GM10847 (cell line): ENCODE data around the gene CACNB3.

ENCODE experiments used
- POLR2A ChIP-seq: IDR thresholded peaks from 2 replicates; pipeline ENCODE4 v1.6.1; 2011; ENCODE audit not compliant: insufficient read length; ENCODE audit errors: extremely low read depth

CACNB3 gene

DNA sequence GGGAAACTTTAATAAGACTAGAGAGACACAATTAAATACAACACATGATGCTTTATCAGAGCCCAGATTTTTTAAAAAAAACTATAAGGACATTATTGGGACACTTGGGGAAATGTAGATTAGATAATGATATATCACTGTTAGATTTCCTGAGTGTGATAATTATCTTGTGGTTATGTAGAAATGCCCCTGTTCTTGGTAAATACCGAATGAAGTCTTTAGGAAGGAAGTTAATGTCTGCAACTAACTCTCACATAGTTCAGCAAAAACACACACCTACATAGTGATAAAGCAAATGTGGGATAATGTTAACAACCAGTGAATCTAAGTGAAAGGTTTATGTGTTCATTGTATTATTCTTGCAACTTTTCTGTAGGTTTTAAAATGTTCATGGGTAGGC, 14.6 kb upstream of the CACNB3 start:
- no peak for TF ChIP-seq POLR2A

DNA sequence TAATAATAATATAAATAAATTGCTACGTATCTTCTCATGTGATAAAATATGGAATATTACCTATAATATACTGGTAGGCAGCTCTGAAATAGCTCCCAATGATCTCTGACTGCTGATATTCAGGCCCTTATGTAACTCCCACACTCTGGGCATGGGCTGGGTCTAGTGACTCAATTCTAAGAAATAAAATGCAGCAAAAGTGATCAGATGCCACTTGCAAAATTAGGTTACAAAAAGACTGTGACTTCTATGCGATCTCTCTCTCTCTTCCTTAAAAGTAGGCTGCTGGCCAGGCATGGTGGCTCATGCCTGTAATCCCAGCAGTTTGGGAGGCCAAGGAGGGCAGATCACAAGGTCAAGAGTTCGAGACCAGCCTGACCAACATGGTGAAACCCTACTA, 10.3 kb upstream of the CACNB3 start:
- TF ChIP-seq POLR2A = no peak

DNA sequence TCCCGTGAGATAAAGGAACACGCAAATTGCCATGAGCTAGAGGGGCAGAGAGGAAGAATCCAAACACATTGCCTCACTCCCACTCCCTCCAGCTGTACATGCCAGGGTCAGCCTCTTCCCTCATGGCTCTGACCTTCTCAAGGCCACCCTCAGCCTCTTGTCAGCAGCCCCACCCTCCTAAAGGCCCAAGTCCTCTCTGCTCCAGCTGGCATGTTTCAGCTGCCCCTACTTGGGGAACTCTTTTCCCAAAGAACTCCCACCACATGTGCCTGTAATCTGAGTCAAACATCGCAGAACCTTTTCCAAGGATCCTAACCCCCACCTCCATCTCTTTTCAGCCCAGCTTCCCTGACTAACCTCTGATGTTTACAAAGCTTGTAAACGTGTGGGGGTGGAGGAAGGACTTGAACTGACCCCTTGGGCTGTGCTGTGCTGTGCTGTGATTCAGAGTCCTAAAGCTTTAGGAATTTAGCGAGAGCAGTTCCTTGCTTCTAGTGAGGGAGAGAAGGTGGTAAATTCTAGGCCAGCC, 7.3 kb upstream of the CACNB3 start:
- TF ChIP-seq POLR2A = no peak

DNA sequence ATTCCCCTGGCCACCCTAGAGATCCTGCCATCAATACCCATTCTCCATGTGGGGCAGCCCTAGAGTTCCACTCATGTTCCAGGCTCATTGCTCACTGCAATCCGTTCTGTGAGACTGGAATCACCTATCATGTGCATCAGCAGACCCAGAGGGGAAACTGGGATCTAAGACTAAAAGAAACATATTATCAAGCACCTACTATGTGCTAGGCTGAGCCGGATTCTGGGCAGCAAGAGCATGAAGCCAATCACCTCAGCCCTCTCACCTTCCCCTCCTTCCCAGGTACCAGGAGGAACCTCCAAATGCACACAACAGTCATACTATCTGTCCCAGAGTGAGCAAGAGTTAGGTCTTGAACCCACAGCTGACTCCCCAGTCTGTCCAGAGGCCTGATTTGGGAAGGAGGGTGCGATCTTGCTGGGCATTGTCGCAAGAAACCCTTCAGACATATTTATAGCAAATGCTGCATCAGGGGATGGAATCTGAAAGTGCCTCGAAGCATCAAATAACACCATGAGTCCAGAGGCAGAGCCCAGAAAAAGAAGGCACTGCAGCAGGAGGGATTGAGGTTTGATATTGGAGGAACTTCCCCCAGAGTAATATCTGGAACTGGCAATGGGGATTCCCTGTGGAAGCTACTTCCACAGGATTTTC, 6.7 kb upstream of the CACNB3 start:
- no peak for TF ChIP-seq POLR2A

DNA sequence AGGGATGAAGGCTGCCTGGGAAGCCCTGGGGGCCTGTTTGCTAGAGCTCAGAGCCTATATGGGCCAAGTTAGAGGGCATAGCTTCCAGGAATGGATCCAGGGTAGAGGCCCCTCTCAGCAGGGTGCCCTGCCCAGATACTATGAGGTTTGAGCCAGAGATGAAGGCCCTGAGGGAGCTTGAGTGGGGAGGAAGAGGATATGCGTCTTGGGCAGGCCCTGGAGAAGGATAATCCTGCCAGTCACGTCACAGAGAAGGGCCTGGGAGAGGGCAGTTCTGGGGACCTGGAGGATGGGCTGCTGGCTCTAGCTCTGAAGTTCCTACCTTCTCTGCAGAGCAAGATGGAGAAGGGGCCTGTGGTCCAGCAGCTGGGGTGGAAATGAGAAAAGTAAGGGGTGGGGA, 5.9 kb upstream of the CACNB3 start:
- TF ChIP-seq POLR2A = no peak

DNA sequence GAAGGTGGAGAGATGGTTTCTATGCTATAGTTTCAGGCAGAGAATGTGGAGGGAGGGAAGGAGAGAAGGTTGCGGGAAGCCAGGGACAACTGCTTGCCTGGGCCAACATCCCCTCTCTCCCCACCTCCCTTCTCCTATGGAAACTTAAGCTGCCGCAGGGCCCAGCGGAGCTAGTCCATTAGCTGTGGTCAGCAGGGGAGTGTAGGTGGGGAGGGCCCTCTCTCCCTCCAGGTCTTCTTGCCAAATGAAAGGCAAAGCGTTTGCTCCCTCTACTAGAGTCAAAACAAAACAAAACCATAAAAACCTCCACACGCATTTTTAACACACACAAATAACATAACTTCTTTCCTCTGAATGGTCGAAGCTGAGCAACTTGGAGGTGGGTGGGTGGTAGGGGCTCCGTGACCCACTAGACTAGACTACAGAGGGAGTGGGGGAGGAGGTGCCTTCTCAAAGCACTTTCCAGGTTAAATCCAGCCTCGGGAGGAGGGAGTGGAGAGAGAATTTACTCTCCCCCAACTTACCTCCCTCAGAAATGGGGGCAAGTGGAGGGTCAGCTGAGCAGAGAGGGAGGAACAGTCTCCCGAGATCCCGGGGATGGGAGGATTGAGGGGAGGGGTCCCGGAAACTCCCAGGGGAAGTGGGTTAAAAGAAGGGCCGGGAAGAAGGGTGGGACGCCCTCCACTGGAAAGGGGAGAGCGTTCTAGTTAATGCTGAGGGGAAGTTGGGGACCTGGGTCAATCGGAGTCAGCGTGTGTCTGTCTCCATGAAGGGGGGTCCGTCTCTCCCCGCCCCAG, 4.6 kb upstream of the CACNB3 start:
- no peak for TF ChIP-seq POLR2A

DNA sequence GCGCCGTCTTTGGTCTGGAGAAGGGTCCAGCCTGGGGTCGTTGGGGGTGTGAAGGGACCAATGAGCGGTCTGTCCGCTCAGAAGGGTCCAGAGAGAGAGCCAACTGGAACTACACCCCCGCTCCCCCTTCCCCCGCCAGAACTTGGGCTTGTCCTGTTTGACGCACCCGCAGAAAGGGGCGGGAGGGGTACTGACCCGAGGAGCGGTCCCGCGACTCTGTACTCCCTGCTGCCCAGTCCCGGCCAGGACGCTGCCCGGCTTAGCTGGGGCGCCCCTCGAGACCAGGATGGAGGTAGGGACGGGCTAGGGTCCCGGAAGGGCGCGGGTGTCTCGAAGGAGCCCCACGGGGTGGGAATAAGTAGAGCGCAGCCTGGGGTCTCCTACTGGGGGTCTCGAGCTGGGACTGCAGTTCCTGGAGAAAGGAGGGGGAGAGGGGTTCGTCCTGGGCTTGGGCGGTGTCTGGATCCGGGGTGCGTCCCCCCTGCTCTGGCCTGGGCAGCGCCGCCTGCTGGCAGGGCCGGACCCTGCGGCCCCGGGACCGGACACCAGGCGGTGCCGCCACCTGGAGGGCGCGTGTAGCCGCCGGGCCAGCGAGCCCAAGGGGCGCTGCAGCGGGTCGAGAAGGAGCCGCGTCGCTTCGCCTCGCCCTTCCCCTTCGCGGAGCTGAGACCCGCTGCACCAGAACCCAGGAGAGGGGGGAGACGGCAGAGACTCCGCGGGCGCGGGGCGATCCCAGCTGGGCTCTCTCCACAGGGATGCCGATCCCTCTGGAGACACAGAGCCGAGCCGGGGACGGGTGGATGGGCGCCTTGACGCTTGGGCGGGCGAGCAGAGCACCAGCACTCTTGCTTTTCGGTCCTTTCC, 3.8 kb upstream of the CACNB3 start:
- TF ChIP-seq POLR2A = peak; percentile 53

DNA sequence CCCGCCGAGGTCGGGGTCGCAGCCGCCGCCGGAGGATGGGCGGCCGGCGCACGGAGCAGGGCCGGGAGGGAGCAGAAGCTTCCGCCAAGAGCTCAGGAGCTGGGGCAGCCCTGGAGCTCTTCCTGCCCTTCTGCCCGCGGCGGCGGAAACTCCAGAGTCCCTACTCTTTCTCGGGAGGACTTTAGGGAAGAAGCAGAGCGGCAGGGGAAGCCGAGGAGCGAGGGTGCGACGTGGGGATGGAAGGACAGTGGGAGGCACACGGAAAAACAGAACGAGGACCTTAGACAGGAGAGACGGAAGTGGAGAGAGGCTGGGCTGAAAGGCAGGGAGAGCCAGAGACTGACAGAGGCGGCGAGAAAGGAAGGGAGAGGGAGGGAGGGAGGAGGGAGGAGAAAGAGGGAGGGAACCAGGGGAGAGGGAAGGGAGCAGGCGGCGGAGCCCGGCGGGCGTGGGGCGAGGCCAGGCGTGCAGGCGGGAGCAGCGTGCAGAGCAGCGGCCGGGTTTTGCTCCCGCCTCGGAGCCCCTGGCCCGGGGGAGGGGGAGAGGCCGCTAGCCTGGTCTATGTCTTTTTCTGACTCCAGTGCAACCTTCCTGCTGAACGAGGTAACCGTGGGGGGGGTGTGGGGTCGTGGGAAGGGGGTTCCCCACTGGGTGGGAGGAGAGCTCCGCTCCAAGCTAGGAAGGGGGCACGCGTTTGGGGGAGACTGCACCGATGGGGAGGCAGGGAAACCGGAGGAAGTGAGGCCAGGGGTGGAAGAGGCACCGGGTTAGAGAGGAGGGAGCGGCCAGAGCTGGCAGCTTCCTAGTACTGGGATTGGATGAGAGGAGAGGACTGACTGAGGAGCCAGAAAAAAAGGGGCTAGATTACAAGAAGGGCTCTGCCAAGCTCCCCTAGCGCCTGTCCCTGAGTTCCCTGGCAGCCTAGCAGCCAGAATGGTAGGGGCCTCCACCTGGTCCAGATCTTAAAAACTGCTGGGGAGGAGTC, 2.9 kb upstream of the CACNB3 start:
- no peak for TF ChIP-seq POLR2A

DNA sequence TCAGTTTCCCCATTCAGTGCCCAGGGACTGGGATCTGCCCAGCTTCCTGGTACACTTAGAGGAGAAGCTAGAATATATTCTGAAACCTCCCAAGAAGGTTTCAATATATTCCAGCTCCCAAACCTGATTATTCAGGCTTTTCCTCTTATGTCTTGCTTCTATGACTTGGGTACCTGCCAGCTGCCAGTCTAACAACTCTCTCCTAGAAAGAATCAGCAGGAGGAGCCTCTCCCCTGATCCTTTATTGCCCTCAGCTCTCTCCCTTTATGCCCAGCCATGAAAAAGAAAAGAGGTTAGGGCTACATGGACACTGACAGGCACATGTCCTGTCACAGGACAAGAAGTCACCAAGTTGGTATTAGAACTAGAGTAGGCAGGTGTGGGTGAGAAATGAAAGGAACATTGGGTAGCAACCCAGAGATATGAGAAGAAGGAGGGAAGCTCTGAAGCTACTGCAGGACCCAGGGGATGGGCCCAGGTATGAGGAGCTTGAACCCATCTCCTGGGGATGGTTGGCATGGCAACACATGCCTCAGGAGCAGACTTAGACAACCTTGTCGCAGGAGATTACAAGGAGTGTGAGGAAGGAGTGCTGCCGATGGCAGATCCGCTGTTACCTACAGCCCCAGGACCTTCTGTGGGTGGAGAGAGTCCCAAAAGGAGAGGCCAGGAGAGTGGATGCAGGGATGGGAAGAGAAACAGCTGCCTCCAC, 2.0 kb upstream of the CACNB3 start:
- TF ChIP-seq POLR2A = no peak

DNA sequence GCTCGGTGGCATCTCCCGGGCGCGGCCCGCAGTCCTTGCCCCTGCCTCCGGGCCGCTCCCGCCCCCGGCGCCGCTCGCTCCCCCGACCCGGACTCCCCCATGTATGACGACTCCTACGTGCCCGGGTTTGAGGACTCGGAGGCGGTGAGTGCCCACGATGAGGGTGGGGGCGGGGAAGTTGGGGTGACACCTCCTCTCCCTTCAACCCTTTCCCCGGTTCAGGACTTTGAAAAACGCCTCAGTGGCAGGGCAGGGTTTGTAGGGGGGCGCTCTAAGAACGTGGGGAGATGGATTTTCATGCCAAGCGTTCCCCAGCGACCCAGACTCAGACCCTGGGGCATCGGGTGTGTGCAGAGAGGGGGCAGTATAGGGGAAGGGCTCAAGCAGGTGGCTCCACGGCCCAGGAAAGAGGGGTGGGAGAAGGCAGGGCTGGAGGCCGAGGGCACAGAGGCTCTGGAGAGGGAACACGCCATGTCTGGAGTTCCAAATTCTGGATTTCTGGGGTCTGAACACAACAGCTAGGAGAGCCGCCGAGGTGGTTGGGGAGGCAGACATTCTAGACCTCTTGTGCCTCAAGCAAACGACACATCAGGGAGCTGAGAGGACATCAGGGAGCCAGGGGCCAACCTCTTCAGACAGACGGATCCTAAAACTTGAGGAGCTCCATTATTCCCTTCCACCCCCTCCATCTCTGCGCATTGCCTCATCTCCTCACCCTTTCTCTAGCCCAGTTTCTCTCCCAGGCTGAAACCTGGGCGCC, 715 bp downstream of the CACNB3 start:
- no peak for TF ChIP-seq POLR2A

DNA sequence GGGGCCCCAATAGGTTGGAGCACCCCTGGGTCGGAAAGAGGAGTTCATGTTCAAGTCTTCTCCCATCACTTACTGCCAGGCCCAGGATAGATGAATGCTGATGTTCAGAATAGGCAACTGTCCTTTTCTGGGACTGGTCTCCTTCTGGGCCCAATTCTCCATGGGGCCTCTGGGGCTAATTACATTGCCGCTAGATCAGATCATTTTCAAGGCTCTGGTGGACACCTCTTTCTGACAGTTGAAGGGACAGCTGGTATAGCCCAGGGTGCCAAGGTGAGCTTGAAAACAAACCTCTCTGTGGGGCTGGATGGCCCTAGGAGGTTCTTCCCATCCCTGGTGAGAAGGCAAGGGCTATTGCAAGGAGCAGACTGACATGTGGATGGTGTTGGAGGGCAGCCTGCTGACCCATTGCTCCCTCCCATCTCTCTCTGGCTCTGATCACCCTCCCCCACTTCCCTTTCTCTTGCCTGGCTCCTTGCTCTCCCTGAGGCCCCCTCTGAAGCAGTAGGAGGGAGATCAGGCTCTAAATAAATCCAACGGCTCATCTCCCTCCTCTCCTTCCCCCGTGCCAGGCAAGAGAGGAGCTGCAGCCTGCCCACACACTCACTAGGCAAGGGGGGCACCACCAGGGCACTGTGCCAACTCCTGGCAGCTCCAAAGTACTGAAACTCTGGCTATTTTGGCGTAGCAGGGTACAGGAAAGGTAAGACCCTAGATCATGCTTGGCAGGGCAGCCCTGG, 1.9 kb downstream of the CACNB3 start:
- TF ChIP-seq POLR2A = no peak

DNA sequence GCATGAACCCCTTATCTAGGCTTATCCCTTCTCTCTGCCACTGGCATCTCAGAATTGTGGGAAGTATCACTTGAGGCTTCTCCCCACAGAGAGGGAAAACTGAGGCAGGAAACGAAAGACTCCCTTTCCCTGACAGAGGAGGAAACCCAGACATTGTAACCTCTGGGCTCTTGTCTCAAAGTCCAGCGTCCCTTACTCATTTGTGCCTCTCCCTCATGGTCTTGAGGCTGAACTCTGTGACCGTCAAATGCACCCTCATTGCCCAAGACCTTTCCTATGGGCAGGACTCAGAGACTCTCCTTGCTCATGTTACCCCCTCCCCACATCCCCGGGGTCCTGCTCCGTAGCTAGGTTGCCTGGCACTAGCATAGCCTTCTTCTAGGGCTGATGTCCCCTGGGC, 3.8 kb downstream of the CACNB3 start:
- TF ChIP-seq POLR2A = no peak

DNA sequence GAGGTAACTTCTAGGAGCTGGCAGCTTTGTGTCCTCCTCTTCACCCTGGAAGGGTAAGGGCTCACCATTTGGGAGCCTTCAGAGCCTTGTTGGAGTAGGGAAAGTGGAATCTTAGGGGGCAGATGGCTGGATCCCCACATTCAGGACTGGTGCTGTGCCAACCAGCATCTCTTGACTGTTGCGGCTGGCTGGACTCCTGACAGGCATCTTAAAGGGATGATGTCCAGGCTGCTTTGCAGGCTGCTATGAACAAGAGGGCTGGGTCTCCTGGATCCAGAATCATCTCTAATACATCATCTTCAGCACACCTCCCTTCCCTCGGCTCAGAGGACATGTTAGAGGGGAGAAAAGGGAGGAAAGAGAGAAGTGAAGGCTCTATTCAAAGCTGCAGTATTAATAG, 4.4 kb downstream of the CACNB3 start:
- TF ChIP-seq POLR2A = no peak

DNA sequence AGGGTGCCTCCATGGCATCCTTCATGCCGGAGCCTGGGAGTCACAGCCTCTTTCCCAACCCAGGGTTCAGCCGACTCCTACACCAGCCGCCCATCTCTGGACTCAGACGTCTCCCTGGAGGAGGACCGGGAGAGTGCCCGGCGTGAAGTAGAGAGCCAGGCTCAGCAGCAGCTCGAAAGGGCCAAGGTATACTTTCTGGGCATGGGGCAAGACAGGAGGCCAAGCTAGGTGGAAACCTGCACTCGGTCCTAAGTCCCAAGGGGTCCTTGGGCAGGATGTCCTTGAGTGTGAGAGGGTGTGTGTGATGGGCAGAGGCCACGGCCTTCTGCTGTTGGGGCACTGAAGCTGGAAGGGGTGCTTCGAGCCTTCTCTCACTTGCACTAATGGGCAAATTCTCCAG, 5.0 kb downstream of the CACNB3 start:
- no peak for TF ChIP-seq POLR2A
